GM10266 (cell line): ENCODE data around the gene ARHGAP18.

Source experiments
- DNase-seq: peaks from one replicate; pipeline ENCODE4 v3.0.0; 2012; ENCODE audit errors: extremely low spot score
- TF ChIP-seq, protein P1 (sequence below): IDR thresholded peaks from 2 replicates; pipeline ENCODE4 v1.5.1; 2012; ENCODE audit warnings: mild to moderate bottlenecking, low read depth; ENCODE audit not compliant: control insufficient read depth, insufficient read depth; ENCODE audit errors: missing control alignments

ARHGAP18 gene

DNA sequence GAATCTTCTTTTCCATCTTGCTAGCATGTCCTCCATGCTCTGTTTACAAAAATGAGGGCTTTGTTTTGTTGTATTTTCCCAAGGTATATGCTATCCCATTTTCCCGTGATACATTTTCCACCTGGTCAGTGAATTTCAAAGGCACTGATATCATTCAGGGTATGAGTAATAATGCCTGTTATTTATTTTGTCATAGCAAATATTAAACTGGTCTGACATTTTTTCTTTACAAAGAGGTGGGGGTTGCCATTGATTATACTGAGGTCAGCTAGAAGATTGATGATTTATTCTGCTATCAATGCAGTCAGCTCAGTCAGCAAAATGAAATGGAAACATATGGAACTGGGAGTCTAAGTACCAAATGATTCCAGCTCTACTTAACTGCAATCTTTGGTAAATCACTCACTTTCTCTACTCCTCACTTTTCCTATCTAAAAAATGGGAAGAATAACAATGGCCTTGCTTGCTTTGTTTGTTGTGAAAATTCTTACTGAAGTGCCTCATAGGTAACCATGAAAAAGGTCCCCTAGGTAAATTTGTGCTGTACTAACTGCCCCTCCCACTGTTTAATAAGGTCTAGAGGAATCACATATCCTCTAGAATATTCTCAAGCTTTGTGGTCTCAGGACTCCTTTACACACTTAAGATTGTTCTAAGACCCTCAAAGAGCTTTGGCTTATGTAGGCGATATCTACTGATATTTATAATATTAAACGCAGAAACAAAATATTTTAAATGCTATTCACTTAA is 64.0 kb downstream of the ARHGAP18 start:
- DNase-seq: no peak
- TF ChIP-seq, protein P1, sequence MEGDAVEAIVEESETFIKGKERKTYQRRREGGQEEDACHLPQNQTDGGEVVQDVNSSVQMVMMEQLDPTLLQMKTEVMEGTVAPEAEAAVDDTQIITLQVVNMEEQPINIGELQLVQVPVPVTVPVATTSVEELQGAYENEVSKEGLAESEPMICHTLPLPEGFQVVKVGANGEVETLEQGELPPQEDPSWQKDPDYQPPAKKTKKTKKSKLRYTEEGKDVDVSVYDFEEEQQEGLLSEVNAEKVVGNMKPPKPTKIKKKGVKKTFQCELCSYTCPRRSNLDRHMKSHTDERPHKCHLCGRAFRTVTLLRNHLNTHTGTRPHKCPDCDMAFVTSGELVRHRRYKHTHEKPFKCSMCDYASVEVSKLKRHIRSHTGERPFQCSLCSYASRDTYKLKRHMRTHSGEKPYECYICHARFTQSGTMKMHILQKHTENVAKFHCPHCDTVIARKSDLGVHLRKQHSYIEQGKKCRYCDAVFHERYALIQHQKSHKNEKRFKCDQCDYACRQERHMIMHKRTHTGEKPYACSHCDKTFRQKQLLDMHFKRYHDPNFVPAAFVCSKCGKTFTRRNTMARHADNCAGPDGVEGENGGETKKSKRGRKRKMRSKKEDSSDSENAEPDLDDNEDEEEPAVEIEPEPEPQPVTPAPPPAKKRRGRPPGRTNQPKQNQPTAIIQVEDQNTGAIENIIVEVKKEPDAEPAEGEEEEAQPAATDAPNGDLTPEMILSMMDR: no peak

DNA sequence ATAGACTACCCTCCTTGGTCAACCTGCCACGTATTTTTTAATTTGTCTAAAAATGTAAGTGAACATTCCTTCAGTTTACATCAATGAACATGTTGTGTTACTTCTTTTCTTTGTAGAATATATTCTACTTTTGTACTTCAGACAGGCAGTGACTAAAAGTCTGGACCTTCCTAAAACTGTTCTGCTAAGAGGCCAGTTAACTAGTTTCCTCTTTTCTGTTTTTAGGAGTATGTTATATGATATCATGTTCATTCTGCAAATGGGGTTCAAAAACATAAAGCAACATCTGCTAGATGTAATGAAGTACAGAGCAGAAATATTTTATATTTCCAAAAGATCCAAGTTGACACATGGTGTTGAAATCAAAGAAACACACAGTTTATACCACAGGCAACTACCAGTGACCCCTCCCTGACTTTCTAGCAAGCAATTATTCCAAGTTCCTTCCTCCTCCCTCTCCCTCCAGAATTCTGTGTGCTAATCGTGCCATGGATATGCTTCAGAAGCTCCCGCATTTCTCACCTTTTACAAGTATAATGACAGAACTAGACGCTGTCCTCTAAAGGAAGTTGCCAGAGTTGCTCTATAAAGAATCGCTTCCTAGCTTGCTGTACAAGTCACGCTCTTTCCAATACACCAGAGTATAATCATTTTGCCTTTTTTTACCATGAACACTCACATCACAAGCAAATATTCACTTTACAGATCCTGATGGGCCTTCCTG is 64.7 kb downstream of the ARHGAP18 start:
- DNase-seq: no peak
- TF ChIP-seq, protein P1: no peak

DNA sequence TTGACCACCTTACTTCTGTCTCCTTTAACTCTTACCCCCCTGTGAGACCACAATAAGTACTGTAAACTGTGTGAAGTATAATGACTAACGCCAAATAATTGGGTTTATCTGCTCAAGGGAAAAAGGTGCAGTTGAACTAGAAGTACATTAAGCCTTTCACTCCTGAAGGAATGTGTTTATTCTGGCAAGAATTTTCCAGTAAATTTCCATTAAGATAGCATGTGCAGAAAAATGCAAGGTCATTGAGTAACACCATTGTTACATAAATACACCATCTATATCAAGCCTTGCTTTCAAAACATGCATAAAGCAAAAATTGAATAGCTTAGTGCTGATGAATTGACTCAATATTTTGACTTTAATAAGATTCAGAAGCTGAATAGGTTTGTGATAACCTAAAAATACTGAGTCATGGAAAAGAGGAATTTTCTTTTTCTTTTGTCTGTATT is 65.4 kb downstream of the ARHGAP18 start:
- TF ChIP-seq, protein P1: no peak
- no peak for DNase-seq

DNA sequence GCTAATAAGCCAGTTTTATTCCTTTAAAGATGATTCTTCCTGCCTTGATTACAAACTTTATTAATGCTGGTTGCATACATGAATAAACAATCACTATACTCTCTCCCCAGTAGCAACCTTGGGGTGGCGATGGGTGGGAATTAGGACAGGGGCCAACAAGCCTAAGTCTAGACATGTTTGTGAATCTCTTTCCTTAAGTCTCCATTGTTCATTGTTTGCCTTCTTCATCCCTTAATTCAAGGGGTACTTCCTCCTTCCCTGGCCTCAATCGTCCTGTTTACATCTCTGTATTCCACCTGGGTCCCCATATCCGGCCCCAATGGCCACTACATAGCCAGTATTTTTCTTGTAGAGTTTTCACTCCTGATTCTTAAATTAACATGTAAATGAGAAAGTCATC is 66.0 kb downstream of the ARHGAP18 start:
- TF ChIP-seq, protein P1: no peak

DNA sequence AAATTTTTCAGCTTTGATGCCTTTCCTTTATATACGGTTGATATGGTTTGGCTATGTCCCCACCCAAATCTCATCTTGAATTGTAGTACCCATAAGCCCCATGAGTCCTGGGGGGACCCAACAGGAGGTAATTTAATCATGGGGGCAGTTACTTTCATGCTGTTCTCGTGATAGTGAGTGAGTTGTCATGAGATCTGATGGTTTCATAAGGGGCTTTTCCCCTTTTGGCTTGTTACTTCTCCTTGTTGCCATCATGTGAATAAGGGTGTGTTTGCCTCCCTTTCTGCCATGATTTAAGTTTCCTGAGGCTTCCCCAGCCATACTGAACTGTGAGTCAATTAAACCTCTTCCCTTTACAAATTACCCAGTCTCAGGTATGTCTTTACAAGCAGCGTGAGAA is 66.8 kb downstream of the ARHGAP18 start:
- no peak for DNase-seq
- TF ChIP-seq, protein P1: no peak

More for the DNA sequence above, 66.0 kb downstream of the ARHGAP18 start:
- DNase-seq: no peak

DNA sequence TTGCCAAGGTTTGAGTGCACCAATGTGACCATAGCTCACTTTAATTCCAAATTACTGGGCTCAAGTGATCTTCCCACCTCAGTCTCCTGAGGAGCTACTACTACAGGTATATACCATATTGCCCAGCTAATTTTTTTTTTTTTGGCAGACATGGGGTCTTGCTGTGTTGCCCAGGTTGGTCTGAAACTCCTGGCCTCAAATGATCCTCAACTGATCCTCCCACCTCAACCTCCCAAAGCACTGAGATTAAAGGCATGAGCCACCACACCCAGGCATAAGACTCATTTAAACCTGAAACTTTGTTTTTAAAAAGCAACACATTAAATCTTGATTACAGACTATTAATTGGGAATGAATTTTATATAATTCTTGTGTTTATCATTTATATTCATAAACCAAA is 67.7 kb downstream of the ARHGAP18 start:
- no peak for DNase-seq
- TF ChIP-seq, protein P1: no peak

DNA sequence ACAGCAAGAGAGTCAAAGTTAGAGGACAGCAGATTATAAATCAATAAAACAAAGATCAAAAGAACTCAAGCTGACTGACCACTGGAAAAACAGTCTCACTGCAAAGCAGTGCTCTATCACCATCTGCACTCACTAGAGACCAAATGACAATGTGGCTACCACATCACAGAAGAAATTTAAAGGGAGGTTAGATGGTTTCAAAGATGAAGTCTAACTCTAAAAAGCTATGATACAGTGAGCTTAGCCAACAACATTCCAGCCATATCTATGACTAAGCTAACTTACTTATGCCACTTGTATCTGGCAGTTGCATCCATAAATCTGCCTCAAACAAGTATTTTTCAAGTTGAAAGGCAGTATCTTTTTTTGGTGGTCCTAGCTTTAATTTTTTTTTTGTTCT is 68.6 kb downstream of the ARHGAP18 start:
- TF ChIP-seq, protein P1: no peak
- DNase-seq: no peak
